ENCODE results near the gene SLC7A8.
A peak's percentile ranks its signal among the peaks of the same experiment; 100 is the strongest.

Gene SLC7A8

DNA sequence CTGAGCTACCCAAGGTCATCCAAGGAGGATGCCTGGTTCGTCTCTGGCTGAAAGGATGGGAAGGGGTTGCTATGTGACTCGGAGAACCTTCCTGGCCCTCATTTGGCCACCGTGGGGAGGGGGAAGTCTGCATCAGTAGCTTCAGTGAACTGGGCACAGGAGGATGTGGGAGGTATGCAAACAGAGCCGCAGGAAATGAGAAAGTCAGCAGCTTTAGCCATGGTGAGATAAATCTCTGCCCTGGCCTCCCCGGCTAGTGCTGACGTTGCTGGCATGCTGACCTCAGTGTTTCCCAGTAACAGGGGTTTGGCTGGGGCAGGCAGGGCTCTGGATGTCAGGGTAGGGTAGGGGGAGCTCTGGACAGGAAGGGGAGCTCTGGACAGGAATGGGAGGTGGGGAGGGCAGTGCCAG, 62.1 kb downstream of the SLC7A8 start:
- DNase-seq (ENCODE audit: low spot score): peak; percentile 63
- TF ChIP-seq, protein P1, sequence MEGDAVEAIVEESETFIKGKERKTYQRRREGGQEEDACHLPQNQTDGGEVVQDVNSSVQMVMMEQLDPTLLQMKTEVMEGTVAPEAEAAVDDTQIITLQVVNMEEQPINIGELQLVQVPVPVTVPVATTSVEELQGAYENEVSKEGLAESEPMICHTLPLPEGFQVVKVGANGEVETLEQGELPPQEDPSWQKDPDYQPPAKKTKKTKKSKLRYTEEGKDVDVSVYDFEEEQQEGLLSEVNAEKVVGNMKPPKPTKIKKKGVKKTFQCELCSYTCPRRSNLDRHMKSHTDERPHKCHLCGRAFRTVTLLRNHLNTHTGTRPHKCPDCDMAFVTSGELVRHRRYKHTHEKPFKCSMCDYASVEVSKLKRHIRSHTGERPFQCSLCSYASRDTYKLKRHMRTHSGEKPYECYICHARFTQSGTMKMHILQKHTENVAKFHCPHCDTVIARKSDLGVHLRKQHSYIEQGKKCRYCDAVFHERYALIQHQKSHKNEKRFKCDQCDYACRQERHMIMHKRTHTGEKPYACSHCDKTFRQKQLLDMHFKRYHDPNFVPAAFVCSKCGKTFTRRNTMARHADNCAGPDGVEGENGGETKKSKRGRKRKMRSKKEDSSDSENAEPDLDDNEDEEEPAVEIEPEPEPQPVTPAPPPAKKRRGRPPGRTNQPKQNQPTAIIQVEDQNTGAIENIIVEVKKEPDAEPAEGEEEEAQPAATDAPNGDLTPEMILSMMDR (IDR thresholded peaks at IDR 0.05; ENCODE audit: extremely low read depth, missing control alignments): no peak

DNA sequence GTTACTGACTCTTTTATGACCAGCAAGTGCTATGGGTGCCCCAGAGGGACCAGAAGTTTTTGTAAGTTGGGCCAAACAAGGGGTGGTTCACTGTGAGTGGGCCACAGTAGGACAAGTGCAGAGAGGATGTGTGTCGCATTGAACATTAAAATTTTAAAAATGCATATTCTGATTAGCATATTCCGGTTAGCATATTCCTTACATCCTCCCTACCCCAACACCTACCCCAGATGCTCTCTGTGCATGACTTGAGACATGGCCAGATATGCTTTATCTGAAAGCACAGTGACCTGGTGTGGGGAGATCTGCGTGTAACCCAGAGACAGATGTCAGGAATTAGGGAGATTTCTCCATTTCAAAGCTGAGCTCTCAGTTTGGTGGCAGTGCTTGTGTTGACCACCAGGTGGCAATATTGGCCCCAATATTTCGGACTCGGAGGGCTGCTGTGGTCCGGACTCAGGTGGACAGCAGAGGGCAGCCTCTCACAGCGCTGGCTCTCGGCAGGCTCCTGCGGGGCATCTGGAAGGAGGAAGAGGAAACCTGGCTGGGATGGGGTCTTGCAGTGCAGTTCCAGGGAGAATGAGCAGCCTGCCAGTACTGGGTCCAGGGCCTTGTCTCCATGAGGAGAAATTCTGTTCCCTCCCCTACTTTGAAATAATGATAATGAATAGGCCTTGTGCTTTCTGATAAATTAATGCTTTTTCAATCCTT, 62.8 kb downstream of the SLC7A8 start:
- DNase-seq (ENCODE audit: low spot score): peak; percentile 91
- TF ChIP-seq, protein P1 (IDR thresholded peaks at IDR 0.05; ENCODE audit: extremely low read depth, missing control alignments): peak; percentile 98

DNA sequence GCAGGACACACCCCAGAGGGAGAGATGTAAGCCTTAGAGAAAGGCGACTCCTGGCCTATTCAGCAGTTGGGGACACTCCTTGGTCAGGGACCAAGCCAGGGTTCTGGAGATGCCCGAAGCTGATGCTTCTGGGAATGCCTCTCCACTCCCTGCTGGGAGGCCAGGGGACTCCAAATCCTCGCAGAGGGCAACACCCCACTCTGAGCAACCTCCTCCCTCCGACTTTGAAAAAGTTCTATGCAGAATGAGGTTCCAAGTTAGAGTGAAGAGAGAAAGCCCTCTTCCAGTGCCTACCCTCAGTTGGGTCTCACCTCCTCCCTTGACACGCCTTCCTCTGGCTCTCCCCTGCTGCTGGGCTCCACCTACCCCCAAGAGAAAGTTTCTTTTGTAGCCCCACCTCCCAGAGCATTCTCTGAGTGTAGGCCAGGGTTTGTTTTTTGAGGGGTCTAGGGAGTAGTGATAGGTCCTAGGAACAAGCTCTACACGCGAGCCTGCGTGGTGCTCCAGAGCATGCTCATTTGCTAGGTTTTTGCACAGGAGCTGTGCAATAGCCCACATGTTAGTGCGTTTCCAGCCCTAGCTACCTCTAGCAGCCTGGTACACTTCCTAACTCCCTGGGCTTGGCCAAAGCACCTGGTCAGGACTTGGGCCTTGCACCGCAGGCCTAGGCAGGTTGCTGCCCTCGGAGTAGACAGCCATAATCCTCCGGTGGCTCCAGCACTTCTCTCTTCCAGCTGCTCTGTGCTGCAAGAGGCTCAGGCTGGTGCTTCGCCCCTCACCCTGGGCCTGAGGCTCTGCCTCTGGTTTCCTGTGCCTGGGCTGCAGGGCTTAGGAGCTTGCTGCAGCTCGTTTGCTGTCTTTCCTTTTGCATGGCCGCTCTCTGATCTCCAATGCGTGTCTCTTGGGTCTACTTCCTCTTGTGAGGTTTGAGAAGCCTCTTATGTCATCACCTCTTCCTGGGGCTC, 63.8 kb downstream of the SLC7A8 start:
- DNase-seq (ENCODE audit: low spot score): peak; percentile 54

DNA sequence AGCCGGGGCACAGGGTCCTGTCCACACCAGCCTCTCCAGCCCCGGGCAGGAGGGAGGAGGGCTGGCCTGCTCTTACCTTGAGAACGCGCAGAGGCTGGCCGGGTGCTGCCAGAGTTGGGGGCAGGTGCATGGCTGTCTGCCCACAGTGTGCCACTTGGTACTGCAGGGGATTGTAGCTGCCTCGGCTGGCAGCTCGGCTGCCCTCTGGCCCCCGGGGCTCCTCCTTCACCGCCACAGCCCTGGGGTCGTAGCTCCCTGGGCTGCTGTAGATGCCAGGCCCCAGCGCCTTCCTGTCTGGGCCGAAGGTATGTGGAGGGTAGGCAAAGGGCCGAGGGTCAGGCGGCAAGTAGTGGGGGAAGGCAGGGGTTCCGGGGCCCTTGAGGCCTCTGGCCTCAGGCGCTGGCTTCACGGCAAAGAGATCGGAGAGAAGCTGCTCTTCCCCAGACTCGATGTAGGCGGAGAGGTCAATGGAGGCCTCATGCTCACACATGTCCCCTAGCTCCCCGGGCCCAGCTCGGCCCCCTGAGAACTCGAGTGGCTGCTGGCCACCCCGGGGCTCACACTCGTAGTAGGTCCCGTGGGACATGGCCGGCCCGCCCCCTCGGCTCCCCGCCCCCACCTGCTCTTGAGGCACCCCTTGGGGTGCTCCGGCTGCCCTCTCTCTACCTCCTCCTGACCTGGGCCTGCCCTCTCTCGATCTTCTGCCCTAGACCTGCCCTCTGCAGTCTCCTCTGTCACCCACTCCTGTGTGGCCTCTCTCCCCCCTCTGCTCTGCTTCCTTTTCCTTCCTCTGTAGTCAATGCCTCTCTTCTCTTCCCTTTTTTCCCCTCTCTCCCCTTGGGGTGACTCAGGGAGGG, 64.7 kb downstream of the SLC7A8 start, which contains the start of gene CEBPE:
Gene CEBPE, minus strand, starts transcription at position 750 of the 857 bp plus-strand sequence. Its CDS starts 164 bp downstream, at position 586.
- DNase-seq (ENCODE audit: low spot score): no peak
- TF ChIP-seq, protein P1 (IDR thresholded peaks at IDR 0.05; ENCODE audit: extremely low read depth, missing control alignments): no peak

More for the DNA sequence above, 63.8 kb downstream of the SLC7A8 start:
- TF ChIP-seq, protein P1 (IDR thresholded peaks at IDR 0.05; ENCODE audit: extremely low read depth, missing control alignments): no peak

DNA sequence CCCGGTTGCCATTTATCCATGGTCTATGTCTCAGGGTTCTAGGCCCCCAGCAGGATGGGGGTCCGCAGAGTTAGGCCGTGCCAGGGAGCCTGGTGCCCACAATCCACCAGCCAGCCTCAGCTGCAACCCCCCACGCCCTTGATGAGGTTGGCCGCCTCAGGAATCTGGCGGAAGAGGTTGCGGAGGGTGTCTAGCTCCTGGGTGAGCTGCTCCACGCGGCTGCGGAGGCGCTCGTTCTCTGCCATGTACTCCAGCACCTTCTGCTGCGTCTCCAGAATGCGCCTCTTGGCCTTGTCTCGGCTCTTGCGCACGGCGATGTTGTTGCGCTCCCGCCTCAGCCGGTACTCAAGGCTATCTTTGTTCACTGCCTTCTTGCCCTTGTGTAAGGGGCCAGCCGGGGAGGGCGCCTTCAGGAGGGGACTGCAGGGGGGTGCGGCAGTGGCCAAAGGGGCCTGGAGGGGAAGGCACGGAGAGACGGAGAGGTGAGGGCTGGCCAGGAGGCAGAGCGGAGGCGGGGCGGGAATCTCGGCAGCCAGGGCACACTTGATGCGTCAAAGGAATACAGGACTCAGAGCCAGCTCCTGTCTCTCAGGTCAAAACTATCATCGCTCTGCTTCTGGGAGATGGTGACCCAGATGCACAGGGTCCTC, 66.0 kb downstream of the SLC7A8 start:
- TF ChIP-seq, protein P1 (IDR thresholded peaks at IDR 0.05; ENCODE audit: extremely low read depth, missing control alignments): no peak
- DNase-seq (ENCODE audit: low spot score): no peak

DNA sequence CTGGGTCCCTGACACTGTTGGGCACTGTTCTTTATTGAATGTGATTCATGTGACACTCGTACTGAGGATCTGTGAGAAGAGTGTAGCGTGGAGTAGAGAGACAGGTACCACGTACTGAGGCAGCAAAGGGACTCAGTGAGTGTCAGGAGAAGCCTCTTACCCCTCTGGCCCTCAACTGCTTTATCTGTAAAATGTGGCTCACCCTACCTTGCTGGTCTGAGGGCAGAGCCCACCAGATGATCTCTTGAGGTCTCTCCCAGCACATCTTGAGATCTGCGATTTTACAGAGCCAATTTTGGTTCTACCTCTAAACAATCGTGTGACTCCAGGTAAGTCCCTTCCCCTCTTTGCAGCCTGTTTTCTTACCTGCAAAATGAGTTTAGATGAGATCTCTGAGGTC, 67.5 kb downstream of the SLC7A8 start:
- TF ChIP-seq, protein P1 (IDR thresholded peaks at IDR 0.05; ENCODE audit: extremely low read depth, missing control alignments): no peak
- DNase-seq (ENCODE audit: low spot score): no peak

Measured in GM20000 (cell line).